Measurements from ENCODE around the gene DTX3.

Gene DTX3

GRCh38 chr12:57623385-57623784 lies 18.8 kb downstream of the DTX3 start:
- DNase-seq (ENCODE audit: extremely low spot score): no peak
- CTCF ChIA-PET: interaction anchor here (1.1 to 1.7 kb wide), 3 partner anchors 10 to 40 kb away, joined by 3 to 12 read pairs (median 9); no protein-coding TSS in a partner anchor
- TF ChIP-seq SUZ12 (IDR thresholded peaks at IDR 0.05): no peak
- TF ChIP-seq TARDBP (IDR thresholded peaks at IDR 0.05): no peak
- no peak for TF ChIP-seq FOXM1 (IDR thresholded peaks at IDR 0.05; ENCODE audit: borderline replicate concordance)
- no peak for TF ChIP-seq SP1 (IDR thresholded peaks at IDR 0.05)
- POLR2A ChIA-PET: interaction anchor here (1.1 kb wide), 1 partner anchor 19 kb away, joined by 3 read pairs; no protein-coding TSS in a partner anchor

- TF ChIP-seq PKNOX1 (IDR thresholded peaks at IDR 0.05): no peak
- no peak for DNase-seq (ENCODE audit: extremely low spot score)
- ChIA-PET POLR2A (no interaction called here), CTCF (interaction anchor here (1.7 kb wide), 1 partner anchor 40 kb away, joined by 12 read pairs; no protein-coding TSS in a partner anchor)
These were observed 19.3 kb downstream of the DTX3 start for GRCh38 chr12:57623811-57624390.

GRCh38 chr12:57624441-57625220 lies 20.0 kb downstream of the DTX3 start:
- ChIA-PET POLR2A (no interaction called here), CTCF (interaction anchor here (1.7 kb wide), 1 partner anchor 41 kb away, joined by 12 read pairs; no protein-coding TSS in a partner anchor)
- DNase-seq (ENCODE audit: extremely low spot score): no peak
- TF ChIP-seq NFRKB (IDR thresholded peaks at IDR 0.05) (no peak), ARNT (IDR thresholded peaks at IDR 0.05) (no peak), BHLHE40 (IDR thresholded peaks at IDR 0.05; ENCODE audit: borderline replicate concordance) (no peak), SUZ12 (IDR thresholded peaks at IDR 0.05) (no peak), ZNF384 (IDR thresholded peaks at IDR 0.05) (no peak), L3MBTL2 (conservative IDR thresholded peaks at IDR 0.05) (no peak), FOXK2 (IDR thresholded peaks at IDR 0.05) (no peak), FOXM1 (IDR thresholded peaks at IDR 0.05; ENCODE audit: borderline replicate concordance) (no peak), PKNOX1 (IDR thresholded peaks at IDR 0.05) (no peak)

- no peak for TF ChIP-seq ARNT (IDR thresholded peaks at IDR 0.05)
- no peak for TF ChIP-seq ZNF384 (IDR thresholded peaks at IDR 0.05)
- no peak for TF ChIP-seq FOXK2 (IDR thresholded peaks at IDR 0.05)
- TF ChIP-seq LEF1 (IDR thresholded peaks at IDR 0.05; ENCODE audit: borderline replicate concordance): no peak
- TF ChIP-seq SP1 (IDR thresholded peaks at IDR 0.05): no peak
- no peak for TF ChIP-seq CTBP1 (IDR thresholded peaks at IDR 0.05; ENCODE audit: borderline replicate concordance)
- TF ChIP-seq FOXM1 (IDR thresholded peaks at IDR 0.05; ENCODE audit: borderline replicate concordance): no peak
- TF ChIP-seq BHLHE40 (IDR thresholded peaks at IDR 0.05; ENCODE audit: borderline replicate concordance): no peak
- no peak for TF ChIP-seq PKNOX1 (IDR thresholded peaks at IDR 0.05)
- TF ChIP-seq NFRKB (IDR thresholded peaks at IDR 0.05): no peak
- no peak for TF ChIP-seq TARDBP (IDR thresholded peaks at IDR 0.05)
- no peak for TF ChIP-seq SUZ12 (IDR thresholded peaks at IDR 0.05)
- TF ChIP-seq HDGF (IDR thresholded peaks at IDR 0.05; ENCODE audit: borderline replicate concordance): no peak
- POLR2A ChIA-PET: no interaction called here
- no peak for DNase-seq (ENCODE audit: extremely low spot score)
- CTCF ChIA-PET: interaction anchor here (1.7 kb wide), 1 partner anchor 42 kb away, joined by 12 read pairs; no protein-coding TSS in a partner anchor
These were observed 20.8 kb downstream of the DTX3 start for GRCh38 chr12:57625261-57626032.

GRCh38 chr12:57626111-57626920 lies 21.7 kb downstream of the DTX3 start:
- TF ChIP-seq FOXA1 (IDR thresholded peaks at IDR 0.05): no peak
- TF ChIP-seq TARDBP (IDR thresholded peaks at IDR 0.05): no peak
- TF ChIP-seq HDGF (IDR thresholded peaks at IDR 0.05; ENCODE audit: borderline replicate concordance): no peak
- TF ChIP-seq L3MBTL2 (conservative IDR thresholded peaks at IDR 0.05): no peak
- no peak for TF ChIP-seq ARNT (IDR thresholded peaks at IDR 0.05)
- TF ChIP-seq SP1 (IDR thresholded peaks at IDR 0.05): no peak
- TF ChIP-seq FOXM1 (IDR thresholded peaks at IDR 0.05; ENCODE audit: borderline replicate concordance): no peak
- no peak for TF ChIP-seq CTBP1 (IDR thresholded peaks at IDR 0.05; ENCODE audit: borderline replicate concordance)
- TF ChIP-seq BHLHE40 (IDR thresholded peaks at IDR 0.05; ENCODE audit: borderline replicate concordance): no peak
- no peak for TF ChIP-seq NFRKB (IDR thresholded peaks at IDR 0.05)
- TF ChIP-seq SUZ12 (IDR thresholded peaks at IDR 0.05): no peak
- TF ChIP-seq FOXK2 (IDR thresholded peaks at IDR 0.05): no peak
- no peak for TF ChIP-seq ELF4 (IDR thresholded peaks at IDR 0.05)
- POLR2A ChIA-PET: interaction anchor here (1.1 kb wide), 1 partner anchor 15 kb away, joined by 4 read pairs; the partner anchor contains the start of gene ARHGEF25
- CTCF ChIA-PET: no interaction called here
- no peak for DNase-seq (ENCODE audit: extremely low spot score)
